HG02610 (cell line): Measurements from ENCODE around the gene HOGA1.
"Not testable (repeated sequence)": the region's sequence is repeated elsewhere in the genome, so short reads cannot be mapped to it uniquely, and the experiment has no call there.

ENCODE experiments used
- ATAC-seq: cut with Tn5 transposase; IDR thresholded peaks from one replicate; pipeline ENCODE4 v1.9.1; 2021; ENCODE audit warnings: mild to moderate bottlenecking, moderate library complexity; ENCODE audit not compliant: unreplicated experiment

The HOGA1 gene

DNA sequence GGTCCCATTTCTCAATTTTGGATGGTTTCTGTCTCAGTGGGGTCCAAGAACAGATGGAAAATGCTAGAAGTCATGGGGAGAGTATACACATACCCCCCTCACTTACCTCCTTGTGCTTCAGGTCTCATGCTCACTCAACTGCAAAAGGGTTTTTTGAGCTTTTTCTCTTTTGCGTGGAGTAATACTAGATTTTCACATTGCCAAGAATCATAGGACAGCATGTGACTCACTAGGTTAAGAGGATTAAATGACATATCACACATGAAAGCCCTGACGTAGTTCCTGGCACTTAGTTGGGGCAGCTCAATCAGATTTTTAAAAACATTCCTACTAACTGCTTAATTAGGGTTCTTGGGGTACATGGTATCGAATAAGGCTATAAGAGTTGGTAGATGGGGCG is 60.7 kb downstream of the HOGA1 start:
- ATAC-seq, result no peak

DNA sequence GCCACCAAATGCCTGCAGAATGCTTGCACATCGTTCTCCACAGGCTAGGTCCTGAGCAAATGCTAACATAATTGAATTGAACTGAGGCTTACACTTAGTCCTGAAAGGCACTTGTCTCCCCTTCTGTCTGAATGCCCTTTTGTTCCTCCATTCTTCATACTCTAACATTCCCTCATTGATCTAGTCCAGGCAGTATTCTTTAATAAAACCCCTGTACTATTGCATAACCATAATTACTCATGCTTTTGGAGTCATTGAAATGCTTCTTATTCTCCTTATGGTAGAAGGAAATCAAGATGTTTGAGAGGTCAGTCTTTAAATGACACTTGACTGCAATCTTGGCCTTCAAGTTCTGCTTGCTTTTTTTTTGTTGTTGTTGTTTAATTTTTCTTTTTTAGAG is 63.4 kb downstream of the HOGA1 start:
- ATAC-seq, result no peak

DNA sequence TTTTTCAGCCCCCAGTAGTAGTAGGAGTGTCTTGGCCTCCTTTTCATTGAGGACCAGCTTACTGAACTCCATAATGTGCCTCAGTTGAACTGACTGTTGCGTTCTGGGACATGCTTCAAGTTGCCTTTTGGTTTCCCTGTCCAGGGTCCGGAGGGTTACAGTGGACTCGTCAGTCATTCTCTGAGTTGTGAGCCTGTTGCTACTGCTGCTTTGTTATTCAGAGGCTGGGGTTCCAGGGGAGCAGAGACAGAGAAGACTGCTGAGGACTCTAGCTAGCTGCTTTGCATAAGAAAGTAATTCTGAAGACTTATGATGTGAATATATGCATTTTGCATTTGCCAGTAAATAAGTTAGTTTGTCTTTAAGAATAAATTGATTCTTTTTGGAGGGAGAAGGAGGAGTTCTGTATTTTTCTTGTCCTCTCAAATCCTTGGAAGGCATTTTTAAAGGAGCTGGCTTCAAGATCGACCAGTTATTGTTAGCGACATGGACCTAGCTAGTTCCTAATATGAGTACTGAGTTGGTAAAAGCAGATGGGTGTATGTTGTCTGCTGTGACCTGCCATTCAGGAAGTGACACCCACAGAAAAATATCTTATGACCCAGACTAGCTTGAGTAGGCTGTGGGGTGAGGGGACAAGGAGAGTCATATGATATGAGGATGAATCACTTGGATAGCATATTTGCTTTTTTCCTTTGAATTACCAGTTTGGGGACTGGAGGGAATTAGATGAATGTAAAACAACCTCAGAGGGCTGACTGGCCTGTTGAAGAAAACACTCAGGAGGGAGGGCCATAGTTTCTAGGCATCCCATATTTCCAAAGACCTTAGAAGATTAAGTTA is 64.6 kb downstream of the HOGA1 start:
- ATAC-seq, result peak; percentile 96

DNA sequence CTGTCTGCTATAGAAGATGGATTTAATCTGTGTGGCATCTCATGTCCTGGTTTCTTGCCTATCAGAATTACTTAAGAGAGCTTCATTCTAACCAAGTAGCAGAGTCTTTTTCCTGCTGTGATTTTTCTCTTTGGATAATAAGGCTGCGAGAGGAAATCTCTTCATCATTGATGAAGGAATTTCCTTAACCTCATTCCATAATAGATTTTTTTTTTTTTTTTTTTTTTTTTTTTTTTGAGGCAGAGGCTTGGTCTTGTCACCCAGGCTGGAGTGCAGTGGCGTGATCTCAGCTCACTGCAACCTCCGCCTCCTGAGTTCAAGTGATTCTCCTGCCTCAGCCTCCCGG is 65.2 kb downstream of the HOGA1 start:
- not testable (repeated sequence) for ATAC-seq

DNA sequence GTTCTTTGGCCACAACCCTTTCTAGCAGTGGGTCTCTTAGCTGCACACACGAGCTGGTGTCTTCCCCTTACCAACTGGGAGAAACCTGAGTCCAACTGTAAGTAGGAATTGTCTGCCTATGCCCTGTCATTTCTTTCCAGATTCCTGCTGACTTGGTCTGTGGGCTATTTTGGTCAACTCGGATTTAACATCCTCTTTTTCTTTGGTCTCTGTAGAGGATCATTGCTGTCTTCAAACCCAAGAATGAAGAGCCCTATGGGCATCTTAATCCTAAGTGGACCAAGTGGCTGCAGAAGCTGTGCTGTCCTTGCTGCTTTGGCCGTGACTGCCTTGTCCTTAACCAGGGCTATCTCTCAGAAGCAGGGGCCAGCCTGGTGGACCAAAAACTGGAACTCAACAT is 66.5 kb downstream of the HOGA1 start:
- no peak for ATAC-seq

DNA sequence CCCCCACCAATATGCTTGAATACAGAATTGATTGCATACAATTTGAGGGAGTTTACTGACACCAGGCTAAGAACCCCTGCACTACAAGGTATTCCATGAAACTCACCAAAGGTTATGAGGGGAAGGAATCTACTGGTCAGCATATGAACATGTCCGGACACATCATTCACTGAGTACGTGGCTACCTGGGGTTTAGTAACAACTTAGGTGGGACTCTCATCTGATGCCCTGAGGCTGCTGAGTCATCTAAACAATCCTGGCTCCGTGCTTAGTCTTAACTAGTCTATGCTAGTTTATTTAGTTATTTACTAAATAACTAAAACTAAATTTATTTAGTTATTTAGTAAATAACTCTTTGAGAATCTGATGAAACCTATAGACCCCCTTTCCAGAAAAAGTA is 67.6 kb downstream of the HOGA1 start:
- ATAC-seq, result no peak

DNA sequence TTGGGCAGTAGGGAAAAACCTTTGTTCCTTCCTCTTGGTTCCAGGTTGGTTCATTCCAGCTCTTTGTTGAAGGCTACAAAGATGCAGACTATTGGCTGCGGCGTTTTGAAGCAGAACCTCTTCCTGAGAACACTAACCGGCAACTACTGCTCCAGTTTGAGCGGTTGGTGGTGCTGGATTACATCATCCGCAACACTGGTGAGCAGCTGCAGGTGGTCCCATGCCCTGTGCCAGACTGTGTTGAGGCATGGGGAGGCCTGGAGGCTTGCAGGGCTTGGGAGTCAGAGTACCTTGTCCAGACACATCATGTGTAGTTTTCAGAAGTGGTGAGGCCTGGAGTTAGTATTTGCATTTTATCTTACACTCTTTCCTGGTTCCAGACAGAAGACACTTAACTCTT is 72.6 kb downstream of the HOGA1 start:
- no peak for ATAC-seq

DNA sequence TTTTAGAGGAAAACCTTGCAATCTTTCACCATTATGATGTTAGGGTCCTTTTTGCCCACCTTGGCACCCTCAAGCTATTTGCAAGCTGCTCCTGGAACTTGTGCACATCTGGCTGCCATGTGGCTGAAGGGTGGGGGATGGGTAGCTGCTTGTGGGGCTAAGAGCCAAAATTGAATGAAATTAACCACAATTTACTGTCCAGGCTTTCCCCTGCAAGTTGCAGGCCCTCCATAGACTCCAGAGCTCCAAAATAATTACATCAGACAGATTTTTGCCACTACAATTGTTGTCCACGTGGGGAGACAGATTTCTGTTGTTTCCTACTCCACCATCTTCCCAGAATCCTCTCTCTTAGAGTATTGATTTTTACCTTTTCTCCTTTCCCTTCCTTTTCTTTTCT is 75.4 kb downstream of the HOGA1 start:
- no peak for ATAC-seq
